Upper lobe of left lung (tissue), 6 donors: ENCODE results near the gene DOCK1. TPM values are rescaled to one million over a fixed set of nuclear protein-coding genes. Genes with fewer than 3 reads are reported as not detected.

ENCODE experiments used
- ATAC-seq, 2 donors: fragments of 200-7000 bp; cut with Tn5 transposase; one replicate each; pipeline ENCODE4 v1.9.1; 2022; ENCODE audit warnings: mild to moderate bottlenecking in 2 of 2, moderate library complexity in 2 of 2; ENCODE audit not compliant: low FRiP score in 2 of 2
- DNase-seq, 2 donors: peaks; one replicate each; pipeline ENCODE4 v3.0.0-alpha.2; 2019 to 2020
- H3K27ac ChIP-seq, 4 donors: fragments of 200-600 bp; sonication (generic); one replicate each; pipeline ENCODE4 v1.5.1; 2016 to 2019
- H3K27me3 ChIP-seq, 4 donors: fragments of 200-600 bp; sonication (generic); one replicate each; pipeline ENCODE4 v1.5.1; 2017 to 2019
- H3K36me3 ChIP-seq, 4 donors: fragments of 200-600 bp; sonication (generic); one replicate each; pipeline ENCODE4 v1.5.1; 2016 to 2019
- H3K4me1 ChIP-seq, 4 donors: fragments of 200-600 bp; sonication (generic); one replicate each; pipeline ENCODE4 v1.5.1; 2018 to 2019
- H3K4me3 ChIP-seq, 4 donors: fragments of 200-600 bp; sonication (generic); one replicate each; pipeline ENCODE4 v1.5.1; 2017 to 2019; ENCODE audit warnings: mild to moderate bottlenecking in 2 of 4, moderate library complexity in 1 of 4
- H3K9me3 ChIP-seq, 4 donors: fragments of 200-600 bp; sonication (generic); one replicate each; pipeline ENCODE4 v1.5.1; 2018 to 2019
- CTCF ChIP-seq, 6 experiments: fragments of 450-650 bp in 4 of 6; fragments of 200-600 bp in 2 of 6; sonication (generic) in 2 of 6; IDR thresholded peaks; one replicate each; pipeline ENCODE4 v1.5.1; 2016 to 2019; ENCODE audit warnings: antibody characterized with exemption in 6 of 6
- EP300 ChIP-seq, 4 donors: sonication (generic); formaldehyde crosslinking; IDR thresholded peaks; one replicate each; pipeline ENCODE4 v1.5.1; 2017; ENCODE audit warnings: antibody characterized with exemption in 4 of 4, control low read depth in 2 of 4
- POLR2A ChIP-seq, 4 donors: fragments of 450-650 bp; IDR thresholded peaks; one replicate each; pipeline ENCODE4 v1.5.1; 2016 to 2017; ENCODE audit warnings: antibody characterized with exemption in 4 of 4, mild to moderate bottlenecking in 2 of 4
- POLR2AphosphoS5 ChIP-seq, 2 donors: sonication (generic); formaldehyde crosslinking; IDR thresholded peaks; one replicate each; pipeline ENCODE4 v1.5.1; 2017; ENCODE audit warnings: antibody characterized with exemption in 2 of 2
- whole genome bisulfite sequencing, 2 donors: methylation state at CpG; one replicate each; pipeline ENCODE4 v1.1.5; 2017 to 2018; 5-methylcytosine and 5-hydroxymethylcytosine counted together
- total RNA-seq, 6 donors: library from RNA; depleted of rRNA in 4 of 6; stranded (reverse); fragments of >200 nt in 4 of 6; gene quantifications; one replicate each; pipeline versions ENCODE4 v1.1.0 to v1.2.1, GENCODE V29; 2016 to 2021
- donor health status: DM: no; HTN: no; CAD: no; lungs with moderate emphysema.
- donor health status: DM: no; HTN: yes; CAD: no; lungs with severe emphysema.

Gene DOCK1
- total RNA-seq, 6 donors from 2014 or later: 37.5 to 63.9 (median 45.8) TPM

GRCh38 chr10:127398971-127399365 lies 493.7 kb downstream of the DOCK1 start:
- peaks cover 0 to 4% (median 0%) of the 10 kb centered on the region in 4 donors for H3K36me3 ChIP-seq
- WGBS, 2 donors: 89 to 94% methylated on average over 10 of the region's 10 CpGs
- DNase-seq (no peak), ATAC-seq (no peak)
- H3K9me3 ChIP-seq: no peaks in the 10 kb centered on the region
- no peaks in the 10 kb centered on the region for H3K4me1 ChIP-seq
- H3K4me3 ChIP-seq: no peak overlapping the region
- no peaks in the 10 kb centered on the region for H3K27me3 ChIP-seq
- TF ChIP-seq POLR2A (IDR thresholded peaks at IDR 0.05) (no peak), EP300 (IDR thresholded peaks at IDR 0.05) (no peak)
- H3K27ac ChIP-seq: no peak overlapping the region

GRCh38 chr10:127399668-127400067 lies 494.4 kb downstream of the DOCK1 start:
- no peaks in the 10 kb centered on the region for H3K4me1 ChIP-seq
- no peak for DNase-seq
- 64 to 79% methylated on average over 5 of the region's 5 CpGs for WGBS, 2 donors
- H3K9me3 ChIP-seq: no peaks in the 10 kb centered on the region
- no peaks in the 10 kb centered on the region for H3K27me3 ChIP-seq
- no peak overlapping the region for H3K4me3 ChIP-seq
- H3K27ac ChIP-seq: no peak overlapping the region
- H3K36me3 ChIP-seq: peaks cover 0 to 10% (median 0%) of the 10 kb centered on the region in 4 donors
- no peak for ATAC-seq
- TF ChIP-seq EP300 (IDR thresholded peaks at IDR 0.05) (no peak), POLR2A (IDR thresholded peaks at IDR 0.05) (no peak), POLR2AphosphoS5 (IDR thresholded peaks at IDR 0.05) (no peak), CTCF (IDR thresholded peaks at IDR 0.05) (no peak)

- no peak overlapping the region for H3K4me3 ChIP-seq
- DNase-seq: no peak
- H3K4me1 ChIP-seq: no peaks in the 10 kb centered on the region
- 88 to 92% methylated on average over 3 to 4 of the region's 4 CpGs for WGBS, 2 donors
- peaks cover 0 to 11% (median 0%) of the 10 kb centered on the region in 4 donors for H3K36me3 ChIP-seq
- no peak overlapping the region for H3K27ac ChIP-seq
- H3K9me3 ChIP-seq: no peaks in the 10 kb centered on the region
- no peaks in the 10 kb centered on the region for H3K27me3 ChIP-seq
- no peak for ATAC-seq
- no peak for TF ChIP-seq POLR2AphosphoS5 (IDR thresholded peaks at IDR 0.05)
Observed at GRCh38 chr10:127400216-127400615, 495.0 kb downstream of the DOCK1 start.

- H3K4me1 ChIP-seq: no peaks in the 10 kb centered on the region
- peaks cover 0 to 11% (median 0%) of the 10 kb centered on the region in 4 donors for H3K36me3 ChIP-seq
- H3K27ac ChIP-seq: peak overlapping the region in 1 of 4 donors; percentile 42
- WGBS, 2 donors: 77 to 79% methylated on average over 16 of the region's 16 CpGs
- no peak overlapping the region for H3K4me3 ChIP-seq
- no peak for DNase-seq
- TF ChIP-seq CTCF (IDR thresholded peaks at IDR 0.05): no peak
- no peak for TF ChIP-seq POLR2A (IDR thresholded peaks at IDR 0.05)
- no peak for TF ChIP-seq POLR2AphosphoS5 (IDR thresholded peaks at IDR 0.05)
- TF ChIP-seq EP300 (IDR thresholded peaks at IDR 0.05): no peak
- H3K27me3 ChIP-seq: no peaks in the 10 kb centered on the region
- no peak for ATAC-seq
- no peaks in the 10 kb centered on the region for H3K9me3 ChIP-seq
Observed at GRCh38 chr10:127402596-127403409, 497.6 kb downstream of the DOCK1 start.

- ATAC-seq: no peak
- Histone ChIP-seq H3K27me3 (no peaks in the 10 kb centered on the region), H3K36me3 (peaks cover 0 to 13% (median 0%) of the 10 kb centered on the region in 4 donors), H3K4me1 (no peaks in the 10 kb centered on the region), H3K4me3 (no peak overlapping the region), H3K27ac (no peak overlapping the region), H3K9me3 (no peaks in the 10 kb centered on the region)
- DNase-seq: no peak
- 54 to 67% methylated on average over 4 of the region's 4 CpGs for WGBS, 2 donors
- TF ChIP-seq POLR2AphosphoS5 (IDR thresholded peaks at IDR 0.05) (no peak), EP300 (IDR thresholded peaks at IDR 0.05) (no peak), CTCF (IDR thresholded peaks at IDR 0.05) (no peak), POLR2A (IDR thresholded peaks at IDR 0.05) (no peak)
Observed at GRCh38 chr10:127405221-127405620, 500.0 kb downstream of the DOCK1 start.
